Measurements from ENCODE around the gene SV2B. TPM values are rescaled to one million over a fixed set of nuclear protein-coding genes. Genes with fewer than 3 reads are reported as not detected.

Gene SV2B
- total RNA-seq, 6 donors from 2014 or later = 0.40 to 1.4 (median 0.62) TPM; not detected in 2

GRCh38 chr15:91151781-91152563 lies 51.9 kb downstream of the SV2B start:
- WGBS, 2 donors = 67 to 77% methylated on average over 4 of the region's 4 CpGs
- no peaks in the 10 kb centered on the region for H3K36me3 ChIP-seq
- TF ChIP-seq EP300 (IDR thresholded peaks at IDR 0.05) (no peak), POLR2AphosphoS5 (IDR thresholded peaks at IDR 0.05) (no peak)
- no peaks in the 10 kb centered on the region for H3K9me3 ChIP-seq
- H3K27me3 ChIP-seq = no peaks in the 10 kb centered on the region
- H3K4me1 ChIP-seq = no peaks in the 10 kb centered on the region
- ATAC-seq (ENCODE audit: low FRiP score in 2 of 2) (no peak), DNase-seq (no peak)
- H3K4me3 ChIP-seq = no peak overlapping the region
- no peak overlapping the region for H3K27ac ChIP-seq

GRCh38 chr15:91152896-91153581 lies 53.0 kb downstream of the SV2B start:
- H3K4me1 ChIP-seq = no peaks in the 10 kb centered on the region
- no peak overlapping the region for H3K4me3 ChIP-seq
- ATAC-seq (ENCODE audit: low FRiP score in 2 of 2) = no peak
- no peak for DNase-seq
- H3K27ac ChIP-seq = no peak overlapping the region
- 79 to 81% methylated on average over 8 to 10 of the region's 10 CpGs for WGBS, 2 donors
- no peaks in the 10 kb centered on the region for H3K9me3 ChIP-seq
- TF ChIP-seq EP300 (IDR thresholded peaks at IDR 0.05) (no peak), CTCF (IDR thresholded peaks at IDR 0.05) (no peak), POLR2AphosphoS5 (IDR thresholded peaks at IDR 0.05) (no peak), POLR2A (IDR thresholded peaks at IDR 0.05) (no peak)
- no peaks in the 10 kb centered on the region for H3K36me3 ChIP-seq
- no peaks in the 10 kb centered on the region for H3K27me3 ChIP-seq

GRCh38 chr15:91153954-91154353 lies 53.9 kb downstream of the SV2B start:
- WGBS, 2 donors = 85 to 91% methylated on average over 1 of the region's 1 CpG
- H3K4me1 ChIP-seq = no peaks in the 10 kb centered on the region

GRCh38 chr15:91156175-91156726 lies 56.2 kb downstream of the SV2B start:
- Histone ChIP-seq H3K9me3 (no peaks in the 10 kb centered on the region), H3K4me3 (no peak overlapping the region), H3K4me1 (no peaks in the 10 kb centered on the region), H3K27me3 (no peaks in the 10 kb centered on the region), H3K27ac (no peak overlapping the region), H3K36me3 (no peaks in the 10 kb centered on the region)
- ATAC-seq (ENCODE audit: low FRiP score in 2 of 2) (no peak), DNase-seq (no peak)
- 89 to 91% methylated on average over 6 of the region's 6 CpGs for WGBS, 2 donors
- TF ChIP-seq POLR2A (IDR thresholded peaks at IDR 0.05) = no peak
- no peak for TF ChIP-seq EP300 (IDR thresholded peaks at IDR 0.05)
- TF ChIP-seq POLR2AphosphoS5 (IDR thresholded peaks at IDR 0.05) = no peak
- TF ChIP-seq CTCF (IDR thresholded peaks at IDR 0.05) = no peak

More at GRCh38 chr15:91153954-91154353, 53.9 kb downstream of the SV2B start:
- TF ChIP-seq CTCF (IDR thresholded peaks at IDR 0.05) (no peak), POLR2AphosphoS5 (IDR thresholded peaks at IDR 0.05) (no peak), POLR2A (IDR thresholded peaks at IDR 0.05) (no peak), EP300 (IDR thresholded peaks at IDR 0.05) (no peak)
- H3K27me3 ChIP-seq = no peaks in the 10 kb centered on the region
- DNase-seq (no peak), ATAC-seq (ENCODE audit: low FRiP score in 2 of 2) (no peak)
- no peak overlapping the region for H3K4me3 ChIP-seq
- no peaks in the 10 kb centered on the region for H3K36me3 ChIP-seq
- H3K9me3 ChIP-seq = no peaks in the 10 kb centered on the region
- no peak overlapping the region for H3K27ac ChIP-seq

Measured in upper lobe of left lung (tissue), 6 donors.